Prostate gland (tissue), 2 donors: ENCODE data around the gene FOXL2. TPM values are rescaled to one million over a fixed set of nuclear protein-coding genes. Genes with fewer than 3 reads are reported as not detected.

ENCODE experiments used
- DNase-seq: peaks from one replicate; pipeline ENCODE4 v3.0.0-alpha.2; 2019; ENCODE audit warnings: low spot score
- H3K27ac ChIP-seq, 2 donors: fragments of 200-600 bp; sonication (generic); 2 replicates each; pipeline ENCODE4 v1.5.1; 2017 to 2019
- H3K27me3 ChIP-seq: fragments of 200-600 bp; sonication (generic); replicated peaks from 2 replicates; pipeline ENCODE4 v1.5.1; 2019; ENCODE audit not compliant: insufficient read depth
- H3K36me3 ChIP-seq, 2 donors: fragments of 200-600 bp; sonication (generic); 1 replicate in 1 of 2; 2 replicates in 1 of 2; pipeline versions ENCODE4 v1.5.1 to v1.8.1; 2017 to 2019
- H3K4me1 ChIP-seq: fragments of 200-600 bp; sonication (generic); replicated peaks from 2 replicates; pipeline ENCODE4 v1.5.1; 2019
- H3K4me3 ChIP-seq, 2 donors: fragments of 200-600 bp; sonication (generic); 2 replicates each; pipeline ENCODE4 v1.5.1; 2017 to 2019
- H3K9me3 ChIP-seq: fragments of 200-600 bp; sonication (generic); 2 replicates; pipeline ENCODE4 v1.5.1; 2017
- CTCF ChIP-seq, 4 experiments: fragments of 200-600 bp in 2 of 4; fragments of 450-650 bp in 2 of 4; sonication (generic) in 2 of 4; IDR thresholded peaks; 1 replicate in 3 of 4; 2 replicates in 1 of 4; pipeline ENCODE4 v1.5.1; 2016 to 2019; ENCODE audit warnings: antibody characterized with exemption in 4 of 4, mild to moderate bottlenecking in 2 of 4, moderate library complexity in 2 of 4
- POLR2A ChIP-seq: fragments of 450-650 bp; IDR thresholded peaks from one replicate; pipeline ENCODE4 v1.6.1; 2016; ENCODE audit warnings: antibody characterized with exemption, mild to moderate bottlenecking
- POLR2AphosphoS5 ChIP-seq: sonication (generic); formaldehyde crosslinking; IDR thresholded peaks from one replicate; pipeline ENCODE4 v1.6.1; 2017; ENCODE audit warnings: antibody characterized with exemption
- WGBS: methylation state at CpG from one replicate; pipeline ENCODE4 v1.1.5; 2018; 5-methylcytosine and 5-hydroxymethylcytosine counted together
- intact Hi-C: fragments of 100-400 bp; cut with DNase I; formaldehyde crosslinking; loops from one replicate; pipeline ENCODE4 v1.14.2; 2022
- total RNA-seq, 2 donors: library from RNA; depleted of rRNA; stranded (reverse); fragments of >200 nt; gene quantifications; one replicate each; pipeline ENCODE4 v1.1.0, GENCODE V29; 2016

FOXL2 gene
- total RNA-seq, 2 donors from 2014 or later = 0.68 TPM; not detected in 1

GRCh38 chr3:138971766-138972320 lies 24.9 kb upstream of the FOXL2 start:
- Histone ChIP-seq H3K27me3 (no peaks in the 10 kb centered on the region), H3K4me1 (no peaks in the 10 kb centered on the region), H3K9me3 (no peaks in the 10 kb centered on the region), H3K36me3 (no peaks in the 10 kb centered on the region), H3K4me3 (no peak overlapping the region), H3K27ac (no peak overlapping the region)
- no peak for TF ChIP-seq POLR2A
- TF ChIP-seq CTCF (IDR thresholded peaks at IDR 0.05) = no peak
- TF ChIP-seq POLR2AphosphoS5 = no peak
- intact Hi-C loops = no loop called here
- no peak for DNase-seq
- WGBS = 51% methylated on average over 6 of the region's 6 CpGs

GRCh38 chr3:138964923-138965322 lies 18.0 kb upstream of the FOXL2 start:
- Histone ChIP-seq H3K4me1 (no peaks in the 10 kb centered on the region), H3K9me3 (no peaks in the 10 kb centered on the region), H3K27ac (no peak overlapping the region), H3K36me3 (no peaks in the 10 kb centered on the region), H3K27me3 (no peaks in the 10 kb centered on the region), H3K4me3 (no peak overlapping the region)
- no peak for TF ChIP-seq POLR2A
- no peak for TF ChIP-seq POLR2AphosphoS5
- TF ChIP-seq CTCF (IDR thresholded peaks at IDR 0.05) = no peak
- intact Hi-C loops = no loop called here
- no peak for DNase-seq

- intact Hi-C loops = no loop called here
- Histone ChIP-seq H3K27ac (no peak overlapping the region), H3K27me3 (no peaks in the 10 kb centered on the region), H3K9me3 (no peaks in the 10 kb centered on the region), H3K4me1 (no peaks in the 10 kb centered on the region), H3K4me3 (no peak overlapping the region), H3K36me3 (no peaks in the 10 kb centered on the region)
- 87% methylated on average over 2 of the region's 2 CpGs for WGBS
- TF ChIP-seq POLR2A (no peak), POLR2AphosphoS5 (no peak), CTCF (IDR thresholded peaks at IDR 0.05) (no peak)
- DNase-seq = no peak
These were observed 17.3 kb upstream of the FOXL2 start for GRCh38 chr3:138964264-138964663.

- Histone ChIP-seq H3K4me1 (no peaks in the 10 kb centered on the region), H3K9me3 (no peaks in the 10 kb centered on the region), H3K4me3 (no peak overlapping the region), H3K27me3 (peaks cover 3% of the 10 kb centered on the region), H3K36me3 (no peaks in the 10 kb centered on the region), H3K27ac (no peak overlapping the region)
- intact Hi-C loops = no loop called here
- no peak for TF ChIP-seq POLR2A
- TF ChIP-seq CTCF (IDR thresholded peaks at IDR 0.05) = no peak
- no peak for TF ChIP-seq POLR2AphosphoS5
- DNase-seq = no peak
- 58% methylated on average over 8 of the region's 8 CpGs for WGBS
These were observed 16.1 kb upstream of the FOXL2 start for GRCh38 chr3:138962854-138963560.

- H3K36me3 ChIP-seq = no peaks in the 10 kb centered on the region
- 4% methylated on average over 34 of the region's 36 CpGs for WGBS
- H3K27ac ChIP-seq = no peak overlapping the region
- H3K4me3 ChIP-seq = no peak overlapping the region
- intact Hi-C loops = no loop called here
- H3K4me1 ChIP-seq = no peaks in the 10 kb centered on the region
- H3K9me3 ChIP-seq = no peaks in the 10 kb centered on the region
- no peak for DNase-seq
- TF ChIP-seq POLR2AphosphoS5 = no peak
- no peak for TF ChIP-seq POLR2A
- TF ChIP-seq CTCF (IDR thresholded peaks at IDR 0.05) = no peak
- H3K27me3 ChIP-seq = peaks cover 3% of the 10 kb centered on the region
These were observed 13.5 kb upstream of the FOXL2 start for GRCh38 chr3:138960417-138960852.
